T1000 (cell line): ENCODE results near the gene HTATSF1.

ENCODE experiments used
- DNase-seq: peaks from one replicate; lab custom pipeline; 2025; ENCODE audit warnings: mixed read lengths; lab: John Stamatoyannopoulos, UW

The HTATSF1 gene

GRCh38 chrX:136496764-136497555 lies 432 bp upstream of the HTATSF1 start:
- peak; percentile 75 for DNase-seq

DNA sequence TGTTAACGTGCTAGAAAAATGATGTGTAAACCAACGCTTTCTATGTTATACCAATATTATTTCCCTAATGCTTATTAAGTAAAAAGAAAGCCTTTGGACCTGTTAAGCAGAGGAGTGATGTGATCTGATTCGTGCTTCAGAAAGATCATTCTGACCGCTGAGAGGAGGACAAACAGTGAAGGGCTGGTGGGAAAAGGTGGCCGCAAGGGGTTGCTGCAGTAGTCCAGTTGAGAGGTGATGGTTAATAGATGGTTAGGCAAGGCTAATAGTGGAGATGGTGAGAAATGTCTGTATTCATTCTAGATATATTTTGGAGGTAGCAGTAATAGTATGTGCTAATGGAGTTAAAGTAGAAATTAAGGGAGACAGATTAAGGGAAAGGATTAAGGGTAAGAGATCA lies 21.7 kb downstream of the HTATSF1 start:
- no peak for DNase-seq

DNA sequence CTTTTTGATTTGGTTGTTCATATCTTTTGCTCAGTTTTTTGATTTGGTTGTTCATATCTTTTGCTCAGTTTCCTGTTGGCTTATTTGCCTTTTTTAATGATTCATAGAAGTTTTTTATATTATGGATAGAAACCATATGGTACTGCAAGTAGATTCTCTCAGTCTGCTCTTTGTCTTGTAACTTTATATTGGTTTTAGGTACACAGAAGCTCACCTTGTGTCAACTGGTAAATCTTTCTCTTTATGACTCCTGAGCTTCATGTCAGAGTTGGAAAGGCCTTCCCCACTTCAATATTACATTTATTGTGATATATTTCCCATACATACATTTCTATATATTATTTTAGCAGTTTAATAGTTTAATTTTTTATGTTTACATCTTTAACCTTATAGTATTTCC lies 26.4 kb downstream of the HTATSF1 start:
- no peak for DNase-seq

- no peak for DNase-seq
Measured at GRCh38 chrX:136525738-136526606, 28.6 kb downstream of the HTATSF1 start.

DNA sequence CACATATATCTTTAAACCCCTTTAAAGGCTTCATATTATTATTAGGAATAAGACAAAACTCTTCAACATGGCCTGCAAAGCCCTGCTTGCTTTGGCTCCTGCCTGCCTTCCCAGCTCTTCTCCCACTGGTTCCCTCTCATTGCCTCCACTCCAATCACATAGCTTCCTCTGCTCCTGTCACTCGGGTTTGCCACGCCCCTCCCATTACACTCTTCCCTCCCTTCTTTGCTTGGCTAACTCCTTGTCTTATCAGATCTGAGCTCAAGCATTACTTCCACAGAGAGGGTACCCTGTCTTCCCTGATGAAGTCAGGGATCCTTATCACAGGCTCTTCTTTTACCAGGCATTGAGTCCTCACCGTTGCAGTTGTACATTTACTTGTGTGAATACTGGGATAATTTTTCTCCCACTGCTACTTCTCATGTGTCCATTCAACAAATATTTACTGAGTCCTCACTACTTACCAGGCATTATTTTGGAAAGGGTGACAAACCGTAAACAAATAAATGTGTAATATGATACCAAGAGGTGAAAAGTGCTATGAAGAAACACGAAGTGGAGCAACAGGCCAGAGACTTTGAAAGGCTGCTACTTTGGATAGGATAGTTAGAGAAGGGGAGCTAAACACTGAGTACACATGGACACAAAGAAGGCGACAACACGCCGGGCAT lies 31.4 kb downstream of the HTATSF1 start:
- DNase-seq = no peak

DNA sequence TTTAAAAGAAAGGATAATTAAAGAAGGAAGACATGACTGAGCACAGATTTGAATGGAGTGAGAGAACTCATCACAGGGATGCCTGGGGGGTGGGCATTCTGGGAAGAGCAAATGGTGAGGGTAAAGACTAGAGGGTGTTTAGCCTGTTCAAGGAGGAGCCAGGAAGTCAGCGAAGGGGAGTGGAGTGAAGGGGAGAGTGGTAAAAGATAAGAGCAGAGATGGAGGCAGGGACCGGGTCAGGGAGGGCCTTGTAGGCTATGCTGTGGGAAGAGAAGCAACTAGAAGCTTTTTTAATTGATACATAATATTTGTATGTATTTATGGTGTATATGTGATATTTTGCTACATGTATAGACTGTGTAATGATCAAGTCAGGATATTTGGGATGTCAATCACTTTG lies 32.4 kb downstream of the HTATSF1 start:
- DNase-seq = no peak

- DNase-seq = no peak
Measured at GRCh38 chrX:136531951-136532350, 34.6 kb downstream of the HTATSF1 start, which contains the start of gene VGLL1. Gene VGLL1 (plus strand): TSS chrX:136532215. CDS start chrX:136536021, 3,806 bp downstream.

GRCh38 chrX:136534131-136534530 lies 36.7 kb downstream of the HTATSF1 start:
- no peak for DNase-seq

GRCh38 chrX:136538811-136539210 lies 41.4 kb downstream of the HTATSF1 start:
- no peak for DNase-seq

DNA sequence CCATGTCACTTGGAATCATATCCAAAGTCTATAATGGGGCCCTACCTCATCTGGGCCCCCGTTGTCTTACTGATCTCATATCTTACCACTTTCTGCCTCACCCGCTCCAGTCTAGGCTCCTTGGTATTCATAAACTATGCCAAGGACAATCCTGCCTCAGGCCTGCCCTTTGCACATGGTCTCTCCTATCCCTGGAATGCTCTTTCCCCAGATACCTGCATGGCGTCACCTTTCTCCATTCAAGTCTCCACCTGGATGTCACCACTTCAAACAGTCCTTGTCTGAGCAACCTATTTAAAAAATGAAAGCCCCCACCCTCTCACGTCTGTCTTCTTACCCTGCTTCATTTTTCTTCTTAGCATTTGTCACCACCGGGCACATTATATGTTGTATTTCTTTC lies 42.8 kb downstream of the HTATSF1 start:
- no peak for DNase-seq

DNA sequence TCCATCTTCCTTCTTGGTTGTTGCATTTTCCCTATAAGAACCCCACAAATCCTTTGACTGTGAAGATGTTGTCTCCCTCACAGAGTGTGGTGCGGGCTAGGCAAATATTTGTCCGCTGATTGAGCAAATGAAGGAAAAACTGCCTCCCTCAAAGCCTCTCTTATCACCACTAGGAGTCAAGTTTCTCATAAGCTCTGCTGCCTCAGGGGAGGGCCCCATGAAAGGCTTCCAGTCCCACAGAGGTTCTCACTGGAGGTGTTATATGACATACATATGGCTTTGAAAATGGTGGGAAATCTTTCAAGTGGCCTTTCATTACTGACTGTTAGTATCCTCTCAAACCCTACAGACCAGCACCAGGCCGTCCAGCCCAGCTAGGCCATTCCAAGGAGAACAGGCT lies 43.9 kb downstream of the HTATSF1 start:
- no peak for DNase-seq

- no peak for DNase-seq
Measured at GRCh38 chrX:136542281-136542680, 44.9 kb downstream of the HTATSF1 start.

DNA sequence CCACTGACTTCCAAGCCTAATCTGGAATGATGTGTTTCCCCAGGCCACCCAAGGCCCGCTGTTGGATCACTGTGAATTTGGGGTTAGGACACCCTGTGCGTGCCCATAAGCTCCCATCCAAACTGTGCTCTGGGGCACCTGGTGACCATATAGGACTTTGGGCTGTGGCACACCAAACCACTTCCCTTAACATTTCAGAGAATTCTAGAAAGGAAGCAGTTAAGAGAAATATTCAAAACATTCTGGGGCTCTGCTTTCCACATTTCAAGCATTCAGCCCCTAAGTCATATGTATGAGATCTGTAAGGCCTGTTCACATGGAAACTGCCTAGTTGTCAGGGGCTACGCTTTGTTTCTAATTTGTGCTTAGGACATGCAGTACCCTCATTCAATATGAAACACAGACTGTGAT lies 49.0 kb downstream of the HTATSF1 start:
- DNase-seq = no peak

- DNase-seq = no peak
Measured at GRCh38 chrX:136549226-136549625, 51.8 kb downstream of the HTATSF1 start.

DNA sequence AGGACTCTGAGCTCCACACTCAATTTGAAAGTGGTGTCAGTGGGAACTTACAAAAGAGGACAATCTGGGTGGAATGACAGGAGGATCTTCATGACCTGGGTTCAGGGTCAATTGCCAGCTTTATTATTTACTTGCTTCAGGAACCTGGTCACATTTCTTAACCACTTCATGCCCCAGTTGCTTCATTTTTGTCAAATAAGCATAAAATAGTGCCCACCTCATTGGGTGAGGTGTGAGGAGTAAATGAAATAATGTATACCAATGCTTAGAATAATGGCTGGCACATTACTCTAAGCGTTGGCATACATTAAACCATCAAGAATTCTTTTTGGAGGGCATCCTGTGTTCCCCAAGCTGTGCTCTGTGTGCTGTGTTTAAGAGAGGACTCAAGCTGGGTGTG lies 54.0 kb downstream of the HTATSF1 start:
- DNase-seq = no peak

DNA sequence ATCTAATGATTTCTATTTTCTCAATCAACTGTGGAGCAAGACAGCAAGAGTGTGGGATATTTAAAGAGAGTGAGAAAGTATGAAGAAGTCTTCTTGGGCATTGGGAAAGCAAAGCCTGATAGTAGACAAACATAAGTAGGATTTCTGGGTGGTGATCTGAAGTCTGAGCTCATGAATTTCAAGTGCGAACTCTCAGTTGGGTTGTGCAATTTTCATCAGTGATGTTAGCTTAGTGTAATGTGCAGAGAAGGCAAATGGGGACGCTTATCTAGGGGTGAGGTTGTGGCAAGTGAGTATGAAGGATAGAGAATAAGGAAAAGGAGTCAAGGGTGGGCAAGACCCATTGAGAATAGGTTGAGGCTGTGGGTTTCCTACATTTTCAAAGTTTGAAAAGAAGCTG lies 58.3 kb downstream of the HTATSF1 start:
- DNase-seq = no peak
